Muscle layer of colon (tissue), 2 donors: ENCODE data around the gene C10orf90.

Source experiments
- H3K27ac ChIP-seq: one replicate; pipeline ENCODE4 v1.7.0; 2013; ENCODE audit warnings: low read depth, mild to moderate bottlenecking, low read length, moderate library complexity
- H3K27me3 ChIP-seq, 2 donors: one replicate each; pipeline ENCODE4 v1.7.0; 2013; ENCODE audit warnings: low read length in 2 of 2, mild to moderate bottlenecking in 2 of 2; ENCODE audit not compliant: insufficient read depth in 2 of 2, control insufficient read depth in 1 of 2
- H3K36me3 ChIP-seq: one replicate; pipeline ENCODE4 v1.7.0; 2013; ENCODE audit warnings: mild to moderate bottlenecking, low read length; ENCODE audit not compliant: insufficient read depth
- H3K4me1 ChIP-seq: one replicate; pipeline ENCODE4 v1.7.0; 2013; ENCODE audit warnings: mild to moderate bottlenecking, low read length; ENCODE audit not compliant: insufficient read depth
- H3K4me3 ChIP-seq, 2 donors: one replicate each; pipeline ENCODE4 v1.7.0; 2013; ENCODE audit warnings: low read length in 2 of 2, low read depth in 1 of 2, mild to moderate bottlenecking in 1 of 2, moderate library complexity in 1 of 2
- H3K9ac ChIP-seq: one replicate; pipeline ENCODE4 v1.7.0; 2013; ENCODE audit warnings: low read length
- H3K9me3 ChIP-seq: one replicate; pipeline ENCODE4 v1.7.0; 2013; ENCODE audit warnings: mild to moderate bottlenecking, low read length
- donor health status: abdominal sarcoma.
- donor health status: Adenocarcinoma of cecum.

The C10orf90 gene

GRCh38 chr10:126407831-126408230, 262.7 kb downstream of the C10orf90 start:
- H3K9me3 ChIP-seq, result no peaks in the 10 kb centered on the region
- no peaks in the 10 kb centered on the region for H3K27me3 ChIP-seq
- no peak overlapping the region for H3K27ac ChIP-seq
- H3K9ac ChIP-seq, result no peak overlapping the region
- H3K4me3 ChIP-seq, result no peak overlapping the region
- no peaks in the 10 kb centered on the region for H3K4me1 ChIP-seq
- H3K36me3 ChIP-seq, result no peaks in the 10 kb centered on the region

GRCh38 chr10:126405239-126405775, 265.2 kb downstream of the C10orf90 start:
- no peak overlapping the region for H3K4me3 ChIP-seq
- H3K4me1 ChIP-seq, result no peaks in the 10 kb centered on the region
- H3K36me3 ChIP-seq, result no peaks in the 10 kb centered on the region
- no peak overlapping the region for H3K9ac ChIP-seq
- no peaks in the 10 kb centered on the region for H3K27me3 ChIP-seq
- H3K9me3 ChIP-seq, result no peaks in the 10 kb centered on the region
- no peak overlapping the region for H3K27ac ChIP-seq

GRCh38 chr10:126402721-126403695, 267.5 kb downstream of the C10orf90 start:
- Histone ChIP-seq H3K27ac (no peak overlapping the region), H3K36me3 (no peaks in the 10 kb centered on the region), H3K9me3 (no peaks in the 10 kb centered on the region), H3K4me3 (no peak overlapping the region), H3K9ac (no peak overlapping the region), H3K4me1 (no peaks in the 10 kb centered on the region), H3K27me3 (no peaks in the 10 kb centered on the region)

- no peaks in the 10 kb centered on the region for H3K9me3 ChIP-seq
These were observed 269.9 kb downstream of the C10orf90 start for GRCh38 chr10:126400641-126401040.

GRCh38 chr10:126398924-126399323, 271.6 kb downstream of the C10orf90 start:
- Histone ChIP-seq H3K27ac (no peak overlapping the region), H3K9me3 (no peaks in the 10 kb centered on the region), H3K36me3 (no peaks in the 10 kb centered on the region), H3K4me1 (no peaks in the 10 kb centered on the region), H3K4me3 (no peak overlapping the region), H3K9ac (no peak overlapping the region), H3K27me3 (no peaks in the 10 kb centered on the region)

More at GRCh38 chr10:126400641-126401040, 269.9 kb downstream of the C10orf90 start:
- no peak overlapping the region for H3K4me3 ChIP-seq
- H3K4me1 ChIP-seq, result no peaks in the 10 kb centered on the region
- H3K27me3 ChIP-seq, result no peaks in the 10 kb centered on the region
- H3K27ac ChIP-seq, result no peak overlapping the region
- no peaks in the 10 kb centered on the region for H3K36me3 ChIP-seq
- no peak overlapping the region for H3K9ac ChIP-seq

GRCh38 chr10:126398383-126398743, 272.1 kb downstream of the C10orf90 start:
- no peaks in the 10 kb centered on the region for H3K36me3 ChIP-seq
- H3K27me3 ChIP-seq, result no peaks in the 10 kb centered on the region
- H3K9me3 ChIP-seq, result no peaks in the 10 kb centered on the region
- no peak overlapping the region for H3K9ac ChIP-seq
- no peaks in the 10 kb centered on the region for H3K4me1 ChIP-seq
- no peak overlapping the region for H3K4me3 ChIP-seq
- H3K27ac ChIP-seq, result no peak overlapping the region

- no peak overlapping the region for H3K4me3 ChIP-seq
- H3K36me3 ChIP-seq, result no peaks in the 10 kb centered on the region
- no peaks in the 10 kb centered on the region for H3K9me3 ChIP-seq
- H3K27ac ChIP-seq, result no peak overlapping the region
- H3K9ac ChIP-seq, result no peak overlapping the region
- no peaks in the 10 kb centered on the region for H3K27me3 ChIP-seq
- no peaks in the 10 kb centered on the region for H3K4me1 ChIP-seq
These were observed 272.7 kb downstream of the C10orf90 start for GRCh38 chr10:126397640-126398382.

- Histone ChIP-seq H3K4me1 (no peaks in the 10 kb centered on the region), H3K4me3 (no peak overlapping the region), H3K9me3 (no peaks in the 10 kb centered on the region), H3K9ac (no peak overlapping the region), H3K36me3 (no peaks in the 10 kb centered on the region), H3K27ac (no peak overlapping the region), H3K27me3 (no peaks in the 10 kb centered on the region)
These were observed 273.3 kb downstream of the C10orf90 start for GRCh38 chr10:126397156-126397555.

- Histone ChIP-seq H3K36me3 (no peaks in the 10 kb centered on the region), H3K9me3 (no peaks in the 10 kb centered on the region), H3K27me3 (no peaks in the 10 kb centered on the region), H3K27ac (no peak overlapping the region), H3K4me1 (no peaks in the 10 kb centered on the region), H3K4me3 (no peak overlapping the region), H3K9ac (no peak overlapping the region)
These were observed 275.5 kb downstream of the C10orf90 start for GRCh38 chr10:126394948-126395347.

GRCh38 chr10:126393076-126393475, 277.4 kb downstream of the C10orf90 start:
- no peaks in the 10 kb centered on the region for H3K36me3 ChIP-seq

GRCh38 chr10:126392469-126392868, 278.0 kb downstream of the C10orf90 start:
- no peaks in the 10 kb centered on the region for H3K9me3 ChIP-seq
- peaks cover 1 to 11% of the 10 kb centered on the region in 2 donors for H3K27me3 ChIP-seq
- no peak overlapping the region for H3K9ac ChIP-seq
- H3K27ac ChIP-seq, result no peak overlapping the region
- H3K4me1 ChIP-seq, result peaks cover 2% of the 10 kb centered on the region
- no peak overlapping the region for H3K4me3 ChIP-seq
- H3K36me3 ChIP-seq, result no peaks in the 10 kb centered on the region

More at GRCh38 chr10:126393076-126393475, 277.4 kb downstream of the C10orf90 start:
- H3K9ac ChIP-seq, result no peak overlapping the region
- H3K27ac ChIP-seq, result no peak overlapping the region
- peaks cover 0 to 8% of the 10 kb centered on the region in 2 donors for H3K27me3 ChIP-seq
- no peak overlapping the region for H3K4me3 ChIP-seq
- H3K9me3 ChIP-seq, result no peaks in the 10 kb centered on the region
- H3K4me1 ChIP-seq, result no peaks in the 10 kb centered on the region
